MG63 (cell line): ENCODE data around the gene RAB1A. TPM values are rescaled to one million over a fixed set of nuclear protein-coding genes. Genes with fewer than 3 reads are reported as not detected.
A peak's percentile ranks its signal among the peaks of the same experiment; 100 is the strongest.

Experiments used
- DNase-seq: peaks from one replicate; pipeline ENCODE4 v3.0.0-alpha.2; 2020
- H3K27me3 ChIP-seq: fragments of 250-450 bp; sonication (Bioruptor Pico); 2 replicates; pipeline ENCODE4 v1.5.1; 2020; ENCODE audit warnings: mild to moderate bottlenecking, moderate library complexity
- H3K36me3 ChIP-seq: fragments of 250-450 bp; sonication (Bioruptor Pico); 2 replicates; pipeline ENCODE4 v1.5.1; 2020; ENCODE audit warnings: mild to moderate bottlenecking, moderate library complexity
- H3K4me3 ChIP-seq: fragments of 250-450 bp; sonication (Bioruptor Pico); 2 replicates; pipeline ENCODE4 v1.5.1; 2020; ENCODE audit warnings: mild to moderate bottlenecking, moderate library complexity
- H3K9me3 ChIP-seq: fragments of 250-450 bp; sonication (Bioruptor Pico); 2 replicates; pipeline ENCODE4 v1.5.1; 2020; ENCODE audit warnings: mild to moderate bottlenecking, moderate library complexity
- total RNA-seq: library from RNA; depleted of rRNA; stranded (reverse); fragments of >200 nt; shearing (Covaris generic); gene quantifications from 2 replicates; pipeline ENCODE4 v1.2.3, GENCODE V29; 2014; ENCODE audit warnings: low replicate concordance

The RAB1A gene
- total RNA-seq, 1 experiment from 2014 or later = 62.5 TPM

DNA sequence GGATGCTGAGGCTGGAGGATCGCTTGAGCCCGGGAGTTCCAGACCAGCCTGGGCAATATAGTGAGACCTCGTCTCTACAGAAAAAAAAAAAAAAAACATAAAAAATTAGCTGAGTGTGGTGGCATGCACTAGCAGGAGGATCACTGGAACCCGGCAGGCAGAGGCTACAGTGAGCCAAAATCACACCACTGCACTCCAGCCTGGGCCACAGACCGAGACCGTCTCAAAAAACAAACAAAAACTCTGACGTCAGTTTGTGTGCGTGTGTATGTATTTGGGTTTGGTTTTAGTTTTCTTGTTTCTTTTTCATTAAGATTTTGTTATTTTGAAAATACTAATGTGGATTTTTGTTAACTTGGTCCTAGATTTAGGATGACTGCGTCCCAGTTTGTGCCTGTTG lies 54.7 kb downstream of the RAB1A start:
- Histone ChIP-seq H3K9me3 (no peaks in the 10 kb centered on the region), H3K36me3 (peaks cover 67% of the 10 kb centered on the region), H3K27me3 (no peaks in the 10 kb centered on the region), H3K4me3 (no peak overlapping the region)
- no peak for DNase-seq

DNA sequence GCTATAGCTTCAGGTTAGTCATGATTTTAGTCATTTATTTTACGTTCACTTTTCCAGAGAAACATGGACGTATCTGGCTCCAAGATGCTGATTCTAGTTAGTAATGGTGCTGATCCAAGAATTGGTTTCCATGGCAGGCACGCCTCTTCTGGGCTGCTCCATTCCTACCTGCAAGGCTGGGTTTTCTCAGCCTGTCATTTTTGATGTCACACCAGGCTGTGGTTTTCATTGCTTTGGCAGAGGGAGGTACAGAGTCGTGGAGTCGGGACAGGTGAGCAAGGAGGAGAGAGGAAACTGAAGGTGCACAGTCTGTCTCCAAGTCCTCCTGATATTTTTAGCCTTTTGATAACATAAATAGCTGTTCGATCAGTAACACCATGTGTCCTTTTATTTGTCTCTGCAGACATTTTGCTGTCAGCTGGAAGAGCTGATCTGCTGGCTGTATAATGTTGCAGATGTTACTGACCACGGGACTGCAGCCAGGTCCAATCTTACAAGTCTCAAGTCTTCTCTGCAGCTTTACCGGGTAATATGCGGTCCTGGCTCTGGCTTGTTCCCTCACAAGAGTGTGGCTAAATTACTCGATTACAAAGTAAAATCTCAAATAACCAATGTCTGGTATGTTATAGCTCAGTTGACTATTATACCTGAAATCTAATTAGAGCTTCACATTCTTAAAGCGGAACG lies 55.9 kb downstream of the RAB1A start:
- Histone ChIP-seq H3K4me3 (no peak overlapping the region), H3K36me3 (peaks cover 64% of the 10 kb centered on the region), H3K27me3 (no peaks in the 10 kb centered on the region), H3K9me3 (no peaks in the 10 kb centered on the region)
- no peak for DNase-seq

DNA sequence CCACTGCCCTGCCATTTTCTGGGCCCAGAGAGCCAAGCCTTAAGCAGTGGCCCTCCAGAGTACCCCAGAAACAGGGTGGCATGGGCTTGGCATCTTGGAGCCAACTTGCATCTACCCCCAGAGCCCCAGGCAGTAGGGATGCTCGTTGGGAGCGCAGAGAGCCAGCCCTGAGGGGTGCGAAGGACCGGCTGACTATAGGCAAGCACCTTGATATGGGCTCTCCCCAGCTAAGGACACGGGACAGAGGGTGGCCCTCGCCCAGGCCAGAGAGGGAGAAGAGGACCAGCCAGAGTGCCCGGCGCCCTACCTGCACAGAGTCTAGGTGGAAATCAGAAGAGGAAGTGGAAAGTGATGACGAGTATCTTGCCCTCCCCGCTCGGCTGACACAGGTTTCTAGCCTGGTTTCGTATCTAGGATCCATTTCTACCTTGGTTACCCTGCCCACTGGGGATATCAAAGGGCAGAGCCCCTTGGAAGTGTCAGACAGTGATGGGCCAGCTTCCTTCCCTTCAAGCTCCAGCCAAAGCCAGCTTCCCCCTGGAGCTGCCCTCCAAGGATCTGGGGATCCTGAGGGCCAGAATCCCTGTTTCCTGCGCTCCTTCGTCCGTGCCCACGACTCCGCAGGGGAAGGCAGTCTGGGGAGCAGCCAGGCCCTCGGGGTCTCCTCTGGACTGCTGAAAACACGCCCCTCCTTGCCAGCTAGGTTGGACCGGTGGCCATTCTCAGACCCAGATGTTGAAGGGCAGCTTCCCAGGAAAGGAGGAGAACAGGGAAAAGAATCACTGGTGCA lies 57.5 kb downstream of the RAB1A start:
- Histone ChIP-seq H3K9me3 (no peaks in the 10 kb centered on the region), H3K4me3 (no peak overlapping the region), H3K36me3 (peaks cover 51% of the 10 kb centered on the region), H3K27me3 (no peaks in the 10 kb centered on the region)
- DNase-seq = no peak

DNA sequence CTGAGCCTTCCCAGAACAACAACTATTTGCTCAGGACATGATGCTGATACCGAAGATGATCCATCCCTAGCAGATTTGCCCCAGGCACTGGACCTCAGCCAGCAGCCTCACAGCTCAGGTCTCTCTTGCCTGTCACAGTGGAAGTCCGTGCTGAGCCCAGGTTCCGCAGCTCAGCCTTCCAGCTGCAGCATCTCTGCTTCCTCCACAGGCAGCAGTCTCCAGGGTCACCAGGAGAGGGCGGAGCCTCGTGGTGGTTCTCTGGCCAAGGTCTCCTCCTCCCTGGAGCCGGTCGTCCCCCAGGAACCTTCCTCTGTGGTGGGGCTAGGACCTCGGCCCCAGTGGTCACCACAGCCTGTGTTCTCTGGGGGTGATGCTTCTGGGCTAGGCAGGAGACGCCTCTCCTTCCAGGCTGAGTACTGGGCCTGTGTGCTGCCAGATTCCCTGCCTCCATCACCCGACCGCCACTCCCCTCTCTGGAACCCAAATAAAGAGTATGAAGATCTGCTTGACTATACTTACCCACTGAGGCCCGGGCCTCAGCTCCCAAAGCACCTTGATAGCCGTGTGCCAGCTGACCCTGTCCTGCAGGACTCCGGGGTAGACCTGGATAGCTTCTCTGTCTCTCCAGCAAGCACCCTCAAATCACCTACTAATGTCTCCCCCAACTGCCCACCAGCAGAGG lies 58.3 kb downstream of the RAB1A start:
- no peaks in the 10 kb centered on the region for H3K27me3 ChIP-seq
- H3K9me3 ChIP-seq = no peaks in the 10 kb centered on the region
- peaks cover 47% of the 10 kb centered on the region for H3K36me3 ChIP-seq
- no peak overlapping the region for H3K4me3 ChIP-seq
- DNase-seq = no peak

DNA sequence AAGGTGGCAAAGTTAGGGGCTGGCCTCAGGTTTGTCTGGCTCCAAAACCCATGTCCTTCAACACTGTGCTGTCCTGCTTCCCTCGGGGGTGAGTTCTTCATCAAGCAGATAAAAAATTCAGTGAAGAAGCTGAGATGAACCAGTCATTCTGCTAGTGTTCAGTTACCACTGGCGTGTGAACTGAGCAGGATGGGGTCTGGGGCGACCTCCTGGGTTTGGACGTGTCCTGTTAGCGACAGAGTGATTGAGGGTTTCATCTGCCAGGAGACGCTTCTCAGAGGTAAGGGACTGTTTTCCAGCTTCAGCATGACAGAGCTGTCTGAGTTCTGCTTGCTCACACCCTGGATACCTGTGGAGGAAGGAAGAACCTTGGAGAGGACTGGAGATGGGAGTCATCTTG lies 59.0 kb downstream of the RAB1A start:
- H3K9me3 ChIP-seq = no peaks in the 10 kb centered on the region
- H3K36me3 ChIP-seq = peaks cover 47% of the 10 kb centered on the region
- no peak for DNase-seq
- no peaks in the 10 kb centered on the region for H3K27me3 ChIP-seq
- no peak overlapping the region for H3K4me3 ChIP-seq

DNA sequence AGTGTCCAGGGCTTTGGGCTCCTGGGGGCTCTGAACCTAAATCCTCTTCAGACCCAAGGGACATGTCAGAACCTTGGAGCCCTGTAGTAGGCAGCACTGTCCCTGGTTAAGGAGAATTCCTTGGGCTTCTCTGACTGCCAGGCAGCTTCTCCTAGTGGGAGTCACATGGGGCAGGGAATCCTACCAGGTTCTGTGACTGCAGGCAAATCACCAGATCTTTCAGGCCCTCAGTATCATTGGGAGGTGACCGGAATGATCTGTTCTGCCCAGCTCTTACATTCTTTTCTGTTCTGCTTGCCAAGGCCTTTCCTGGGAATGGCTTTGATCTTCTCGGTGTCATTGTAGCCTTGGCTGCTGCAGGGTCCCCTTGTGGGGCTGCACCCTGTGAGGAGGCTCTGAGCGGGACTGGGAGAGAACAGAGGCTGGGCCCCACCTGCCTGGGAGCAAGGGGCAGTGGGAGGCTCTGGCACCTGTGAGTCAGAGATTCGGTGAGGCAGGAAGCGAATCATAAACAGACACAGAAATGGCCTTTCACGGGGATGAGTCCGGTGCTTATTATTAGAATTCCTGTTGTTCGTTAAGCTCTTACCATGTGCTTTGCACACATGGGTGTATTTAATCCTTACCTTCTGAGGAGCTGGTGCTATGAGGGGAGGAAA lies 59.6 kb downstream of the RAB1A start:
- Histone ChIP-seq H3K9me3 (no peaks in the 10 kb centered on the region), H3K27me3 (no peaks in the 10 kb centered on the region), H3K4me3 (no peak overlapping the region), H3K36me3 (peaks cover 47% of the 10 kb centered on the region)
- peak; percentile 60 for DNase-seq

DNA sequence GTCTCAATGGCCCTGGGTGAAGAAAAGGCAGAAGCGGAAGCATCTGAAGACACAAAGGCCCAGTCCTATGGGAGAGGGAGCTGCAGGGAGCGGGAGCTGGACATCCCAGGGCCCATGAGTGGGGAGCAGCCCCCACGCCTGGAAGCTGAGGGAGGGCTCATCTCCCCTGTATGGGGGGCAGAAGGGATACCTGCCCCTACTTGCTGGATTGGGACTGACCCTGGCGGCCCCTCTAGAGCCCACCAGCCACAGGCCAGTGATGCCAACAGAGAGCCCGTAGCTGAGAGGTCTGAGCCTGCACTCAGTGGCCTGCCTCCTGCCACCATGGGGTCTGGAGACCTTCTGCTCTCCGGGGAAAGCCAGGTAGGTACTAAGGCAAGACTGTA lies 60.5 kb downstream of the RAB1A start:
- Histone ChIP-seq H3K27me3 (no peaks in the 10 kb centered on the region), H3K36me3 (peaks cover 44% of the 10 kb centered on the region), H3K4me3 (no peak overlapping the region), H3K9me3 (no peaks in the 10 kb centered on the region)
- no peak for DNase-seq

DNA sequence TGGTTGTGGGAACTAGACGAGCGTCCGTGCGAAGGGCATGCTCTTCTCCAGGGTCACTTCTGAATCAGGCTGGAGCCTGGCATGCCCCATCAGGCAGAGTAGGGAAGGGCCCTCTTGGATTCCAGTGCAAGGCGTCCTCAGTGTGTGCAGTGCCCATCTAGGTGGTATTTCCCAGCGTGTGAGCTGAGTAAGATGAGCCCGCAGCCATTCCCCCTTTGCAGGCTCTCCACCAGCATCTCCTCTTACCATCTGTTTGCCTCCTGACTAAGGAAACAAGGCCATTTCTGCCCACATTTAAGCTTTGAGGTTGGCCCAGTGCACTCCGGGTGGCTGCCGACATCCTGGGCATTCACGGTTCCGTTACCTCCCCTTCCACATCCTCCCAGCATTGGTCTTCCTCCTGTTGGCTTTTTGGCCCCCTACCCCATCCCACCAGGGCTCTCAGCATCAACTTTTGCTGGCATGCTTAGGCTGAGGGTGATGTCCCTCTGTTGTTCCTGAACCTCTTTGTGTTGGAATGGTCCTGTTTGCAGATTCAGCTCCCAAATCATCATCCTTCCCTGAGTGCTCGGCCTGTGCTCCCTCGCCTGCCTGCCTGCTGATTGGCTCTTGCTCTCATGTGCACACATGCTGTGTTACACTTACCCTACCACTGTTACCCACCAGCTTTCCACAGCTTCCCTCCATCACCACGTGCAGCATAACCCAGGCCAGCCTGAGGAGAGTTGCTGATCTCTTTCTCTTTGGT lies 61.9 kb downstream of the RAB1A start:
- no peak overlapping the region for H3K4me3 ChIP-seq
- no peak for DNase-seq
- peaks cover 34% of the 10 kb centered on the region for H3K36me3 ChIP-seq
- no peaks in the 10 kb centered on the region for H3K27me3 ChIP-seq
- no peaks in the 10 kb centered on the region for H3K9me3 ChIP-seq

DNA sequence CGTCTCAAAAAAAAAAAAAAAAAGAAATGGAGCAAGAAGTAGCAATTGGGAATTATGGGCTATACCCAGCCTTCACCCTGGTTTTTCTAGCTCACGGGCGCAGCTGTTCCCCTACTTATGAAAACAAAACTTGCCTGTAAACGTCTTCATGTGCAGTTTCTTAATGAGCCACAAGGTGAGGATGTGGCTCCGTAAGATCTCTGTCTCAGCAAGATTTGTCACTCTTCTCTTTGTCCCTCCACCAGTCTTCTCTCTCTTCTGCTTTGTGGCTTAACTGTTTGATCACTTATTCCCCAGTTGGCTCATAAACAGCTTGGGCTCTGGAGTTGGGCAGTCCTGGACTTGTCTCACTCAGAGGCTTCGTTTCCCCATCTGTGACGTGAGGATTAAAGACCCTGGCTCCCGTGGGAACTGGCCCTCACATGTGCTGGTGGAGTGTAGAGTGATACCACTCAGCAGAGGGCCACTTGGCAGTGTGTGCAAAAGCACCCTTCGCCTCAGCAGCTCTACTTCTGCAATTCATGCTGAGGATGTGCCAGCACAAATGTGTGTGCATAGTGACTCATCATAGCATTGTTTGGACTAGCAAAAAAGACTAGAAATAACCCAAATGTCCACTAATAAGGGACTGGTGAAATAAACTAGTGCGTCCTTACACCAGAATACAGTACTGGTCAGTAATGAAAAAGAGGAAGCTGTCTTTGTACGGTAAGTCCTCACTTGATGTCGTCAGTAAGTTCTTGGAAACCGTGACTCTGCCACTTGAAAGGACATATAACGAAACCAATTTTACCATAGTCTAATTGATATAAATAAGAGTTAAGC lies 65.0 kb downstream of the RAB1A start:
- H3K36me3 ChIP-seq = peaks cover 10% of the 10 kb centered on the region
- peak overlapping the region; percentile 18 for H3K4me3 ChIP-seq
- no peaks in the 10 kb centered on the region for H3K9me3 ChIP-seq

DNA sequence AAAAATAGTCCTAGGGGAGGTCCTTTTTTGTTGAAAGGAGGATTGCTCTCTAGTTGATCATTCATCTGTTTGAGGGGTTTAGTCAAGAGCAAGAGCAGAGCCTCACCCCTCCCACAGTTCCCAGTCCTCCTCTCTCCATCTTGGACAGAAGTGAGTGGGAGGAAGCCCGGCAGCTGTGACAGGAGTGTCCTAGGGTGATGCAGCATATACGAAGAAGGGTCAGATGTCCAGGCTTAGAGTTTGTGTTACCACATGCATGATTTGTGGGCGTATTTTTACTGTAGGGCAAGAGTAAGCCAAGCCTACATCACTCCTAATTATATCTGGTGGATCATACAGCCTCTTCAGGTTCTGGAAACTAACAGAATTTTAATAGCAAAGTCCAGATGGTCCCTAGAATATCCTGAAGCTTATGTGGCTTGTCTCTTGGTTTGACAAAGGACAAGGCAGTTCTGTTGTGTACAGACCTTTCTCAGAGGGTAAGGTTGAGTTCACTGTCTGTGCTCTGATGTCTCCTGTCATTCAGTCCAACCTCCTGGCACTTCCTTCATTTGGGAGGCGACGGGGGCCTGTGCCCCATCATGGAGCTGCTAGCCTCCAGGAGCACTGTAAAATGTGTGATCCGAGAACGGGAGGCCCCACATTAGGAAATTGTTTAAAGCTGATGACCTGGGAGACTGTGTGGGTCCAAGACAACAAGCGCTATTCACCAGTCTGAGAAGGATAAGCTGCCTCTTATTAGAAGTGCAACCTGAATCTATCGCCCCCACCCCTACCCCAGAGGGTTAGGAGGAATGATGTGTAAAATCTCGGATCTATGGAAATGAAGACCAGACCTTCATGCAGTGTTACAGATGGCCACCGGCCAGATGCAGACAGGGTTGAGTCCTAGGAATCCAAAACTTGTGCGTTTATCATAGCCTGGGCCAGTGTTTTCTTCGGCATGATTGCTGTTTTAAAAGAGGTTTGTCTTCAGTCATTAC lies 66.8 kb downstream of the RAB1A start:
- H3K36me3 ChIP-seq = peaks cover 6% of the 10 kb centered on the region
- H3K27me3 ChIP-seq = no peaks in the 10 kb centered on the region
- no peak for DNase-seq
- no peak overlapping the region for H3K4me3 ChIP-seq
- H3K9me3 ChIP-seq = no peaks in the 10 kb centered on the region

More for the DNA sequence above, 65.0 kb downstream of the RAB1A start:
- peak; percentile 94 for DNase-seq
- no peaks in the 10 kb centered on the region for H3K27me3 ChIP-seq

DNA sequence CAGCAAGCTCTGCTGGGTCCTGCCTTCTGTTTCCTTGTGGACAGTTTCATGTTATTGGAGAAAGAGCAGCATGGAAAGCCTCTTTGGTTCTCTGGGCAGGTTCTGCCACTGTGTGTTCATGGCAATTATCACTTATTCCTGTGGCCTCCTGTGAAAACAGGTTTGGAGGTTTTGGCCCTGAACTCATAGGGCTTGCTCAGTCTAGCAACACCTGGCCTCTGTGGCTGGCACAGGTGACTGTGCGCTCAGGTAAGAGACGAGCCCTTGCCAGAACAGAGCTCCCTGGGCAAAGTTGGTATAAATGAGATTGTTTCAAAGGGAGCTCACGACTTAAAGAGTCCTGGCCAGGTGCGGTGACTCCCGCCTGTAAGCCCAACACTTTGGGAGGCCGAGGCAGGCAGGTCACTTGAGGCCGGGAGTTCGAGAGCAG lies 68.0 kb downstream of the RAB1A start:
- Histone ChIP-seq H3K36me3 (peaks cover 6% of the 10 kb centered on the region), H3K27me3 (no peaks in the 10 kb centered on the region), H3K4me3 (no peak overlapping the region), H3K9me3 (no peaks in the 10 kb centered on the region)
- no peak for DNase-seq

DNA sequence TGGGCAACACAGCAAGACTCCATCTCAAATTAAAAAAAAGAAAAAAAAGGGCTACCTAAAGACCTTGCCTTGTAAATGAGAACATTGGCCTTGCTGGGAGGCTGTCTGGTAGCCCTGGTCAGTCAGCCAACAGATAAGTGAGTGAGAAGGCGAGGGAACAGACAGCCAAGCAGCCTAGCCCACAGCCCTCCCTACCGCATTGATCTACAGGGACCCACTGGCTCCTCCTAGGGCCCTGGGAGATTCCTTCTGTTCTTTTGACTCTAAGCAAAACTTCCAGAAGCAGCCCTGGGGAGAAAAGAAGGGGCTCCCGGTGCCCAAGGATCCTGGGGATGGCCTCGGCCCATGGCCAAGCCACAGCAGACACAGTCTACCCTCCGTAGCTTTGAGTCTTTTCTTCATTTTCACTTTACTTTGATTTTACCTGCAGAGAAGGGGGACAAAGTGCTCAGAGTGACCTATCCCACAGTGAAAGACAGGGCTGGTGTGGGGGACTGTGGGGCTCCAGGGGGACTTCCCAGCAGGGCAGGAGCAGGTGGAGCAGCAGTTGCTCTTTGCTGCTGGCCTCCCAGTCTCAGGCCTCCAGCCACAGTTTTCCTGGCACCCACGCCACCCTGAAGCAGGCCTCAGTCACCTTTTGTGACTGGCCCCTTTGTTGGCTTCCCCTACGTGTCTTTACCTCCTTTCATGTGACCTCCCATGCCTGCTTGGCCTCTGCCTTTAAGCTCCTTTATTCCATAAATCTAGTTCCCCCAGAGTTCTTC lies 68.6 kb downstream of the RAB1A start:
- no peaks in the 10 kb centered on the region for H3K9me3 ChIP-seq
- H3K27me3 ChIP-seq = no peaks in the 10 kb centered on the region
- no peak for DNase-seq
- peaks cover 6% of the 10 kb centered on the region for H3K36me3 ChIP-seq
- H3K4me3 ChIP-seq = no peak overlapping the region

DNA sequence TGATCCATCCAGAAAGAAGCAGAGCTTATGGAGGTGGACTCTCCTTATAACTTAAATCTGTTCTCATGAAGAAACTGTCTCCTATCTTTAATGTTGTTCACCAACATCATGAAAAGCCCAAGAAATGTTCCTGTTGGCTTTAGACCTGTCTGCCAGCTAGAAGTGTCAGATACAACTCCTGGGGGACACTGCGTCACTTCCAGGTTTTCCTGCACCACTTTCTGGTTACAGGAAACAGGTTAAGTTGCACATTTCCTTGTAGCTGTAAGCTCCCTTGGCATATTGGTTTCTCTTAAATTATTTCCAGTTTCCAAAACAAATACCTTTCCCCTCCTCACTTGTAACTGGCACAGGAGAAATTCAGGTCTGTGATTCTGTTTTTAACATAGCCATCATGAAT lies 70.8 kb downstream of the RAB1A start:
- Histone ChIP-seq H3K4me3 (no peak overlapping the region), H3K9me3 (no peaks in the 10 kb centered on the region), H3K27me3 (no peaks in the 10 kb centered on the region), H3K36me3 (peaks cover 6% of the 10 kb centered on the region)
- DNase-seq = no peak

DNA sequence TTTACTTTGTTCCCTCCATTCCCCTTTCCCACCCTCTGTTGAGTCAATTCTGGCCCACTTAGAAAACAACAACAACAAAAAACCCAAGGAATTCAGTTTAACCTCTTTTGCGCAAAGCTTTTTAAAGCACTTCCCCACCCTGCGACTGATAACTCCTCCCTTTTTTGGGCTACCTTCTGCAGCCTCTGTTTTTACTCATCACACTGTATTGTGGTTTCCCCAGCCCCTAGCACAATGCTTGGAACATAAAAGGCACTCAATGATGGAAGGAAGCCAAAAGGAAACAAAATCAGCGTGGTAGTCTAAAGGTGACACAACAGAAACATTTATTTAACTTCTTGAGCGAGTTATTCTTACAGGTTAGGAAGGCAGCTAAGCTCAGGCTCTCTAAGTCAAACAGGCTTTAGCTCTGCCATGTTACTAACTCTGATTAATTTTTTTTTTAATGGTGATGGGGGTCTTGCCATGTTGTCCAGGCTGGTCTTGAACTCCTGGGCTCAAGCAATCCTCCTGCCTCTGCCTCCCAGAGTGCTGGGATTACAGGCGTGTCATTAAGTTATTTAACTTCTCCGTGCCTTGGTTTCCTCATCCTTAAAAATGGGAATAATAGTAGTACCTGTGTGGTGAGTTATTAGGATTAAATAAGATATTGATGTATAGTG lies 72.4 kb downstream of the RAB1A start:
- Histone ChIP-seq H3K36me3 (peaks cover 2% of the 10 kb centered on the region; the same call in 1 of the 2 replicates), H3K9me3 (no peaks in the 10 kb centered on the region), H3K4me3 (peak overlapping the region; percentile 74), H3K27me3 (no peaks in the 10 kb centered on the region)
- no peak for DNase-seq
